Keratinocyte (primary cell): ENCODE results near the gene ARRB1. TPM values are rescaled to one million over a fixed set of nuclear protein-coding genes. Genes with fewer than 3 reads are reported as not detected.

ENCODE experiments used
- DNase-seq: peaks from one replicate; pipeline ENCODE4 v3.0.0-alpha.2; 2011; ENCODE audit warnings: low read depth, missing footprints, low spot score
- FAIRE-seq: peaks from 2 replicates; lab custom pipeline; 2011; peaks lifted over from hg19 to GRCh38; lab: Jason Lieb, UNC
- H2AFZ ChIP-seq: 2 replicates; pipeline ENCODE4 v1.6.0; 2012; ENCODE audit warnings: low read length, control low read depth, inconsistent platforms; ENCODE audit not compliant: control insufficient read depth
- H3K27ac ChIP-seq: 2 replicates; pipeline ENCODE4 v1.5.1; 2011; ENCODE audit warnings: low read length; ENCODE audit not compliant: control insufficient read depth, insufficient read depth
- H3K27me3 ChIP-seq: 3 replicates; pipeline ENCODE4 v1.6.0; 2011; ENCODE audit warnings: low read length; ENCODE audit not compliant: control insufficient read depth, insufficient read depth; ENCODE audit errors: extremely low read depth
- H3K36me3 ChIP-seq, 2 experiments: 2 replicates in 1 of 2; 3 replicates in 1 of 2; pipeline ENCODE4 v1.5.1; 2011; ENCODE audit warnings: low read length in 2 of 2, mild to moderate bottlenecking in 1 of 2; ENCODE audit not compliant: control insufficient read depth in 2 of 2, insufficient read depth in 2 of 2; ENCODE audit errors: extremely low read depth in 1 of 2
- H3K4me1 ChIP-seq: 3 replicates; pipeline ENCODE4 v1.5.1; 2011; ENCODE audit warnings: low read length; ENCODE audit not compliant: control insufficient read depth, insufficient read depth; ENCODE audit errors: extremely low read depth
- H3K4me2 ChIP-seq: 3 replicates; pipeline ENCODE4 v1.6.0; 2011; ENCODE audit warnings: low read depth, low read length; ENCODE audit not compliant: control insufficient read depth, insufficient read depth; ENCODE audit errors: extremely low read depth
- H3K4me3 ChIP-seq, 3 experiments: fragments of 200-600 bp in 1 of 3; sonication (generic) in 1 of 3; 2 replicates in 2 of 3; 3 replicates in 1 of 3; pipeline ENCODE4 v1.5.1; 2011 to 2016; ENCODE audit warnings: low read length in 3 of 3, mild to moderate bottlenecking in 3 of 3, control low read depth in 2 of 3, inconsistent platforms in 1 of 3, low read depth in 1 of 3, mixed read lengths in 1 of 3, mixed run types in 1 of 3, moderate library complexity in 1 of 3; ENCODE audit not compliant: control insufficient read depth in 2 of 3, insufficient read depth in 2 of 3; ENCODE audit errors: extremely low read depth in 1 of 3
- H3K79me2 ChIP-seq: 2 replicates; pipeline ENCODE4 v1.6.0; 2012; ENCODE audit warnings: low read length; ENCODE audit not compliant: control insufficient read depth, insufficient read depth
- H3K9ac ChIP-seq: 3 replicates; pipeline ENCODE4 v1.6.0; 2011; ENCODE audit warnings: low read length; ENCODE audit not compliant: control insufficient read depth, insufficient read depth; ENCODE audit errors: extremely low read depth
- H3K9me1 ChIP-seq: 3 replicates; pipeline ENCODE4 v1.6.0; 2011; ENCODE audit warnings: low read length; ENCODE audit not compliant: control insufficient read depth, insufficient read depth; ENCODE audit errors: extremely low read depth
- H3K9me3 ChIP-seq: 2 replicates; pipeline ENCODE4 v1.5.1; 2012; ENCODE audit warnings: low read depth, low read length; ENCODE audit not compliant: control insufficient read depth
- H4K20me1 ChIP-seq: 3 replicates; pipeline ENCODE4 v1.6.0; 2011; ENCODE audit warnings: low read length; ENCODE audit not compliant: control insufficient read depth, insufficient read depth; ENCODE audit errors: extremely low read depth
- EZH2 ChIP-seq: IDR thresholded peaks from one replicate; pipeline ENCODE4 v1.6.1; 2012; ENCODE audit warnings: inconsistent platforms, mild to moderate bottlenecking, low read length, moderate library complexity
- dilution Hi-C: fragments of 300-500 bp; cut with MboI; formaldehyde crosslinking; loops from one replicate; pipeline ENCODE4 v1.7.0; 2020; ENCODE audit warnings: low sequenced_read_pairs; ENCODE audit not compliant: extremely low pct_ligation_motif_present
- polyA plus RNA-seq, 5 experiments: library from polyadenylated mRNA; depleted of rRNA in 3 of 5; stranded (reverse) in 3 of 5; stranded (forward) in 1 of 5; unstranded in 1 of 5; fragments of >200 nt; gene quantifications; 1 replicate in 1 of 5; 2 replicates in 3 of 5; 3 replicates in 1 of 5; pipeline versions ENCODE4 v1.2.1 to v1.2.3, GENCODE V29; 2011 to 2012; ENCODE audit warnings: missing spikeins in 2 of 5, low read depth in 1 of 5, low replicate concordance in 1 of 5
- TF ChIP-seq, protein P1 (sequence below), 3 experiments: IDR thresholded peaks in 1 of 3; conservative IDR thresholded peaks in 1 of 3; optimal IDR thresholded peaks in 1 of 3; 2 replicates in 2 of 3; 3 replicates in 1 of 3; pipeline versions ENCODE3 to v1.5.1; 2011; ENCODE audit warnings: low read length in 3 of 3, mild to moderate bottlenecking in 3 of 3, moderate library complexity in 2 of 3, control low read depth in 1 of 3, inconsistent platforms in 1 of 3; ENCODE audit not compliant: insufficient read depth in 2 of 3; ENCODE audit errors: extremely low read depth in 1 of 3

Gene ARRB1
- polyA plus RNA-seq, 1 donor (not counting 4 experiments of a cell fraction or from before 2014, with no cell fraction given), result 0.94 TPM

- Histone ChIP-seq H3K4me1 (no peaks in the 10 kb centered on the region), H3K9me1 (peaks cover 2% of the 10 kb centered on the region), H3K9me3 (no peaks in the 10 kb centered on the region), H3K36me3 (no peaks in the 10 kb centered on the region), H2AFZ (no peak overlapping the region), H4K20me1 (no peaks in the 10 kb centered on the region), H3K27me3 (no peaks in the 10 kb centered on the region), H3K79me2 (no peaks in the 10 kb centered on the region), H3K4me3 (no peak overlapping the region), H3K9ac (no peak overlapping the region), H3K4me2 (no peak overlapping the region), H3K27ac (no peak overlapping the region)
- FAIRE-seq (no peak), DNase-seq (no peak)
- TF ChIP-seq, protein P1, sequence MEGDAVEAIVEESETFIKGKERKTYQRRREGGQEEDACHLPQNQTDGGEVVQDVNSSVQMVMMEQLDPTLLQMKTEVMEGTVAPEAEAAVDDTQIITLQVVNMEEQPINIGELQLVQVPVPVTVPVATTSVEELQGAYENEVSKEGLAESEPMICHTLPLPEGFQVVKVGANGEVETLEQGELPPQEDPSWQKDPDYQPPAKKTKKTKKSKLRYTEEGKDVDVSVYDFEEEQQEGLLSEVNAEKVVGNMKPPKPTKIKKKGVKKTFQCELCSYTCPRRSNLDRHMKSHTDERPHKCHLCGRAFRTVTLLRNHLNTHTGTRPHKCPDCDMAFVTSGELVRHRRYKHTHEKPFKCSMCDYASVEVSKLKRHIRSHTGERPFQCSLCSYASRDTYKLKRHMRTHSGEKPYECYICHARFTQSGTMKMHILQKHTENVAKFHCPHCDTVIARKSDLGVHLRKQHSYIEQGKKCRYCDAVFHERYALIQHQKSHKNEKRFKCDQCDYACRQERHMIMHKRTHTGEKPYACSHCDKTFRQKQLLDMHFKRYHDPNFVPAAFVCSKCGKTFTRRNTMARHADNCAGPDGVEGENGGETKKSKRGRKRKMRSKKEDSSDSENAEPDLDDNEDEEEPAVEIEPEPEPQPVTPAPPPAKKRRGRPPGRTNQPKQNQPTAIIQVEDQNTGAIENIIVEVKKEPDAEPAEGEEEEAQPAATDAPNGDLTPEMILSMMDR (optimal IDR thresholded peaks at IDR 0.05 in 1 of 3, IDR thresholded peaks at IDR 0.05 in 1 of 3, conservative IDR thresholded peaks at IDR 0.05 in 1 of 3; ENCODE audit: extremely low read depth in 1 of 3, insufficient read depth in 2 of 3, low read length in 3 of 3), result no peak
- TF ChIP-seq EZH2, result no peak
- dilution Hi-C loops, result no loop called here
Measured at GRCh38 chr11:75301131-75301530, 50.3 kb downstream of the ARRB1 start.

DNA sequence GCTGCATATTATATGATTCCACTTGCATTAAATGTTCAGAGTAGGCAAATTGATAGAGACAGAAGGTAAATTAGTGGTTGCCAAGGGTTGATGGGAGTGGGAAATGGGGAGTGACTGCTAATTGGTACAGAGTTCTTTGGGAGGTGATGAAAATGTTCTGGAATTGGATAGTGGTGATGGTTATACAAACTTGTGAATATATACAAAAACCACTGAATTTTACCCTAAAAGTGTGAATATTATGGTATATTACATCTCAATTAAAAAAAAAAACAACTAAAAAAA, 52.5 kb downstream of the ARRB1 start:
- Histone ChIP-seq H3K9me3 (no peaks in the 10 kb centered on the region), H3K9ac (no peak overlapping the region), H4K20me1 (no peaks in the 10 kb centered on the region), H2AFZ (no peak overlapping the region), H3K27me3 (no peaks in the 10 kb centered on the region), H3K27ac (no peak overlapping the region), H3K36me3 (no peaks in the 10 kb centered on the region), H3K4me2 (no peak overlapping the region), H3K4me3 (no peak overlapping the region), H3K79me2 (no peaks in the 10 kb centered on the region), H3K4me1 (no peaks in the 10 kb centered on the region), H3K9me1 (no peaks in the 10 kb centered on the region)
- FAIRE-seq, result no peak
- dilution Hi-C loops, result no loop called here
- no peak for DNase-seq
- TF ChIP-seq EZH2, result no peak
- TF ChIP-seq, protein P1 (optimal IDR thresholded peaks at IDR 0.05 in 1 of 3, IDR thresholded peaks at IDR 0.05 in 1 of 3, conservative IDR thresholded peaks at IDR 0.05 in 1 of 3; ENCODE audit: extremely low read depth in 1 of 3, insufficient read depth in 2 of 3, low read length in 3 of 3), result no peak
